ENCODE measurements around the gene SPECC1L. TPM values are rescaled to one million over a fixed set of nuclear protein-coding genes. Genes with fewer than 3 reads are reported as not detected.

SPECC1L gene
- total and polyA plus RNA-seq, 7 donors = 17.4 to 52.6 (median 28.8) TPM

GRCh38 chr22:24416095-24416494 is 145.5 kb downstream of the SPECC1L start:
- WGBS, 2 donors = 94 to 95% methylated on average over 8 of the region's 8 CpGs
- no peaks in the 10 kb centered on the region for H3K4me1 ChIP-seq
- no peaks in the 10 kb centered on the region for H3K9me3 ChIP-seq
- H3K36me3 ChIP-seq = peaks cover 0 to 57% (median 28%) of the 10 kb centered on the region in 4 donors
- intact Hi-C loops (cut with DNase I) = no loop called here
- DNase-seq = peak; percentile 57
- no peak overlapping the region for H3K27ac ChIP-seq
- peaks cover 0 to under 1% (median 0%) of the 10 kb centered on the region in 3 donors for H3K27me3 ChIP-seq
- TF ChIP-seq, protein P1, sequence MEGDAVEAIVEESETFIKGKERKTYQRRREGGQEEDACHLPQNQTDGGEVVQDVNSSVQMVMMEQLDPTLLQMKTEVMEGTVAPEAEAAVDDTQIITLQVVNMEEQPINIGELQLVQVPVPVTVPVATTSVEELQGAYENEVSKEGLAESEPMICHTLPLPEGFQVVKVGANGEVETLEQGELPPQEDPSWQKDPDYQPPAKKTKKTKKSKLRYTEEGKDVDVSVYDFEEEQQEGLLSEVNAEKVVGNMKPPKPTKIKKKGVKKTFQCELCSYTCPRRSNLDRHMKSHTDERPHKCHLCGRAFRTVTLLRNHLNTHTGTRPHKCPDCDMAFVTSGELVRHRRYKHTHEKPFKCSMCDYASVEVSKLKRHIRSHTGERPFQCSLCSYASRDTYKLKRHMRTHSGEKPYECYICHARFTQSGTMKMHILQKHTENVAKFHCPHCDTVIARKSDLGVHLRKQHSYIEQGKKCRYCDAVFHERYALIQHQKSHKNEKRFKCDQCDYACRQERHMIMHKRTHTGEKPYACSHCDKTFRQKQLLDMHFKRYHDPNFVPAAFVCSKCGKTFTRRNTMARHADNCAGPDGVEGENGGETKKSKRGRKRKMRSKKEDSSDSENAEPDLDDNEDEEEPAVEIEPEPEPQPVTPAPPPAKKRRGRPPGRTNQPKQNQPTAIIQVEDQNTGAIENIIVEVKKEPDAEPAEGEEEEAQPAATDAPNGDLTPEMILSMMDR (IDR thresholded peaks at IDR 0.05) = no peak
- TF ChIP-seq EP300 (IDR thresholded peaks at IDR 0.05) = no peak
- TF ChIP-seq POLR2AphosphoS5 (IDR thresholded peaks at IDR 0.05) = no peak
- no peak for TF ChIP-seq POLR2A (IDR thresholded peaks at IDR 0.05)
- H3K4me3 ChIP-seq = no peak overlapping the region

DNA sequence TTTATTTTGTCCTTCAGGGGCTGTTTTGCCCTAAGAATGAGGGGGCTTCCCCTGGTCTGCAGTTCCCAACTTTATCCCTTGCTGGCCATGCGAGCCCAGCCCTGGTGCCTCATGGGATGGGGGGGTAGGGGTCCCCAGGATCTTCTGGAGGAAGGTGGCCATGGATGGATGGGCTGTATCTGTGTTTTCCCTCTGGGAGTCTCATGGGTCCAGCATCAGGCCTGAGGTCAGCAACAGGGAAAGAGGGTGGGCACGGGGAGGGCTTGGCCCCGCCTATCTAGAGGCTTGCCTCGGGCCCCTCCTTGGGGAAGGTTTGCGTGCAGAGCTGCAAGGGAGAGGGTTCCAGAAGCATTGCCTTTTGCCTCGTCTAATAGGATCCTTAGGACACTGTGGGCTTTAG is 146.0 kb downstream of the SPECC1L start:
- intact Hi-C loops (cut with DNase I) = no loop called here
- WGBS, 2 donors = 87 to 88% methylated on average over 6 of the region's 6 CpGs

GRCh38 chr22:24417200-24417599 is 146.6 kb downstream of the SPECC1L start:
- H3K36me3 ChIP-seq = peaks cover 0 to 49% (median 24%) of the 10 kb centered on the region in 4 donors
- no peaks in the 10 kb centered on the region for H3K4me1 ChIP-seq
- H3K27ac ChIP-seq = no peak overlapping the region
- intact Hi-C loops (cut with DNase I) = no loop called here
- H3K27me3 ChIP-seq = peaks cover 0 to 10% (median 0%) of the 10 kb centered on the region in 3 donors
- TF ChIP-seq, protein P1 (IDR thresholded peaks at IDR 0.05) = no peak
- TF ChIP-seq POLR2A (IDR thresholded peaks at IDR 0.05) (no peak), EP300 (IDR thresholded peaks at IDR 0.05) (no peak), POLR2AphosphoS5 (IDR thresholded peaks at IDR 0.05) (no peak)
- peak; percentile 48 for DNase-seq
- 91 to 92% methylated on average over 7 of the region's 7 CpGs for WGBS, 2 donors
- no peak overlapping the region for H3K4me3 ChIP-seq
- no peaks in the 10 kb centered on the region for H3K9me3 ChIP-seq

More for the DNA sequence above, 146.0 kb downstream of the SPECC1L start:
- peak; percentile 55 for DNase-seq
- peaks cover 0 to 6% (median 0%) of the 10 kb centered on the region in 3 donors for H3K27me3 ChIP-seq
- no peak overlapping the region for H3K4me3 ChIP-seq
- no peaks in the 10 kb centered on the region for H3K9me3 ChIP-seq
- peaks cover 0 to 55% (median 26%) of the 10 kb centered on the region in 4 donors for H3K36me3 ChIP-seq
- TF ChIP-seq POLR2A (IDR thresholded peaks at IDR 0.05) (no peak), EP300 (IDR thresholded peaks at IDR 0.05) (no peak), POLR2AphosphoS5 (IDR thresholded peaks at IDR 0.05) (no peak)
- TF ChIP-seq, protein P1 (IDR thresholded peaks at IDR 0.05) = no peak
- H3K4me1 ChIP-seq = no peaks in the 10 kb centered on the region
- H3K27ac ChIP-seq = no peak overlapping the region

DNA sequence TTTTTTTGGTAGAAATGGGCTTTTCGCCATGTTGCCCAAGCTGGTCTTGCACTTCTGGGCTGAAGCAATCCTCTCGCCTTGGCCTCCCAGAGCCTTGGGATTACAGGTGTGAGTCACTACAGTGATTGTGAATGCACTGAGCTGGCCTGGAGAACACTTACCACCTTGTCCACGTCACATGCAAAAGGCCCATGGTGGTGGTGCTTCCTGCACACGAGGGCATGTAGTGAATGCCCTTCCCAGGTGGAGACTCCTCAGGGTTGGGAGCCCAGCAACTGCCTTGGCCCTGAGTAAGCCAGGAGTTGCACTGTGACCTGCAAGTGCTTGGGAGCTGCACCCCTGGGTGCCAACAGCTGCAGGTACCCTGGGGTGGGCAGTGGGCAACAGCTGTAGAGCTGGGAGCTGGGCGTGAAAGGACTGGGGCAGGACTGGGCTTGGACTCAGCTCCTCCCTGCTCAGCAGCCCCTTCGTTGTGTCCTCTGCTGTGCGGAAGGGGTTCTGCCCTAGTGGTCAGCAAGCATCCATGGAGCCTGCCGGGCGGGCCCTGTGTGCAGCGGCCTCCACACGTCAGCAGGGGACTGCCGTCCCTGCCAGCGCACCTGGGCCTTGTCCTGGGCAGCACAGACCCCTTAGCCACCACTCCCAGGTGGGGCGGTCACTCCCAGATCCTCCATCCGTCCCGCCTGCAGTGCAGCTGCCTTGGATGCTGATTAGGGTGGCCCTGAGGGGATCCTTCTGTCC is 147.4 kb downstream of the SPECC1L start:
- 92 to 93% methylated on average over 16 of the region's 16 CpGs for WGBS, 2 donors
- Histone ChIP-seq H3K4me1 (no peaks in the 10 kb centered on the region), H3K9me3 (no peaks in the 10 kb centered on the region), H3K27me3 (peaks cover 0 to 19% (median 0%) of the 10 kb centered on the region in 3 donors), H3K4me3 (no peak overlapping the region), H3K27ac (no peak overlapping the region), H3K36me3 (peaks cover 0 to 40% (median 23%) of the 10 kb centered on the region in 4 donors)
- intact Hi-C loops (cut with DNase I) = no loop called here
- no peak for TF ChIP-seq POLR2A (IDR thresholded peaks at IDR 0.05)
- no peak for TF ChIP-seq EP300 (IDR thresholded peaks at IDR 0.05)
- no peak for TF ChIP-seq POLR2AphosphoS5 (IDR thresholded peaks at IDR 0.05)
- TF ChIP-seq, protein P1 (IDR thresholded peaks at IDR 0.05) = no peak
- DNase-seq = peak; percentile 52
